GM10847 (cell line): Measurements from ENCODE around the gene KLHDC8A.

Experiments
- POLR2A ChIP-seq: IDR thresholded peaks from 2 replicates; pipeline ENCODE4 v1.6.1; 2011; ENCODE audit not compliant: insufficient read length; ENCODE audit errors: extremely low read depth

The KLHDC8A gene

DNA sequence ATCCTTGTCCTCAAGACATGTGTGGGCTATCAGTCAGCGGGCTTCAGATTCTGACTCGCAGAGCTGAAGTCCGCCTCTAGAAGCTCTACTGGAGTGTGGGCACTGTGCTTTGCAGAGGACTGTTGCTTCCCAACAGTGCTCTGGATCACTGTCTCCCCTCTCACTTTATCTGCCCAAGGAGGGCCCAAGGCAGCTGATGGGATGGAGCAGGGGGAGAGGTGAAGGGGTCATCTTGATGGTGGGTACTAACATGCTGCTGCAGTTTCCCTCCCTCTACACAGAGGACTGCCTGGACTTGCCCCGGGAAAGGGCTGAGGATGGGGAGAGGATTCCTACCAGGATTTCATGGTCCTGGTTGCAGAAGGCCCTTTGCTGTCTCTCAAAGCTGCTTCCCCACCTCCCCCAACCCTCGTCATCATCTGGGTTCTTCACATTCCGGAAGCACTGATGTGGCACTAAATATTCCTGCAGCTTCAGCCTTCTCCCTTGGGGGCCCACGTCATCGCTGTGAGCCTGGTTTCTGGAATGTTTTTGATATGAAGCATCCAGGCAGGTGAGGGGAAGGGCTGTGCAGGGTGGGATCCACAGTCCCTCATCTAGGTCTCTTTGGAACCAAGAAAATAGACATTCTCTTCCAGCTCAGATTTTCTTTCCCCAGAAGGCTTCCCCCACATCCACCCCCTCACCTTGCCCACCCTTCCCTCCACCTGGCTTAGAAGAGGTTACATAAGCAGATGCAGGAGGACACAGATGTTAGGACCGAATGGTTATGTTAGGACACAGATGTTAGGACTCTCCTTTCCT lies 58.3 kb downstream of the KLHDC8A start:
- TF ChIP-seq POLR2A, result no peak

DNA sequence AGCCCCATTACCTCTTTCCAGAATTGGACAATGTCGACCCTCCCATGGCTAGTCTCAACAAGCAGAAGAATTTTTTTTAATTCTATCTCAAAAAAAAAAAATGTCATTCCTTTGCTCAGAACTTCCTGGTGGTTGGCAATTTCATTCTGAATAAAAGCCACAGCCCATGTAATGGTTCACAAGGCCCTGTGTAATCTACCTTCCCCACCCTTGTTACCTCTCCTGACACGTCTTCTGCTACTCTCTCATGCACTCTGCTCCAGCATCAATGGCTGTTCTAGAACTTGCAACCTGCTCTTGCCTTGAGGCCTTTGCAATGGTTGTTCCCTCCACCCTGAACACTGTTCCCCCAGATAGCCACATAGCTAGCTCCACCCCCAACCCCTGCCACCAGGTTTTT lies 60.6 kb downstream of the KLHDC8A start:
- no peak for TF ChIP-seq POLR2A

DNA sequence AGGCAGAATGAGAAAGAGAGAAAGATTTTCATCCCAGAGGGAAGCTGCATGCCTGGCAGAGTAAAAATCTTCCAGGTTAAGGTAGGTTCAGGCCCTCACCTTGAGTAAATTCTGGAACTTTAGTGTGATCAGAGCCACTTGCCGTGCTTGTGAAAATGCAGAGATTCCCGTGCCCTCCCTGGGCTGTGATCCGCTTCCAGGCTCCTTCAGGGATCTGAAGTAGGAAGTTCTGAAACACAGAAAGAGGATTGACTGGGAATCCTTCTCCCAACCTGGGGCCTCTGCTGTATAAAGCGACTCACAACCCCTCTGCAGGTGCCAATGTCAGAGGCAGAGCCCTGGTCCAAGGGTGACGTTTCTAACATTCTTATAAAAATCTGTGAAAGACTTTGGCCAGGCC lies 61.8 kb downstream of the KLHDC8A start:
- no peak for TF ChIP-seq POLR2A

DNA sequence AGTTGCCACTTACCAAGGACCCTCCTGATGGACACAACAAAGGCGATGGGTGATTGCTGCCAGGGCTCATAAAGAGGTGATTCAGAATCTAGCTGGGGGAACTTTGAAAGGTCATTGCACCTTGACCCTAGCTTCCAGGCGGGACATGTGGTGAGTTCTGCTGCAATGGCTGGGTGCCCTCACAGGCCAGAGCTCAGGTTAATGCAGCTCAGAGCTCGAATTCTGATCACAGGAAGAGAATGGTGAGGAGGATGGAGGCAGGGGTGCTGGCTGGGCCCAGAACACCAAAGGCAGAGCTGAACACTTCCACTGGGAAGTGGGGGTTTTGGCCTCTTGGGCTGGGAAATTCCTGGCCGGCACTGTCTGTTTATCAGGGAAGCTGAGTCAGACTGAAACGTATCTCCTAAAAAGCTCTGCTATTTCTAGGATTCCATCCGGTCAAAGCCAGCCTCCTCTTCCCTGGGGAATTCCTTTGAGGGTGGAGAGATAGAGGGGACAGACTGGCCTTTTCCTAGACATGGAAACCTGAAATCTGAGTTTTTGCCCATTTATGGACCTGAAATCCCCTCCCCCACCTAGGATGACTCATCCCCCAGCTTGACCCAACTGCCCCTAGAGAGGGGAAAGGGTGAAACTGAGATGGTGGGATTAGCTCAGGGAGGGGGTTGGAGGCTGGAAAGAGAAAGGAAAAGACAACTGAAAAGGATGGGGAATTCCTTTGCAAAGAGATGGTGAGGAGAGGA lies 62.4 kb downstream of the KLHDC8A start:
- no peak for TF ChIP-seq POLR2A

DNA sequence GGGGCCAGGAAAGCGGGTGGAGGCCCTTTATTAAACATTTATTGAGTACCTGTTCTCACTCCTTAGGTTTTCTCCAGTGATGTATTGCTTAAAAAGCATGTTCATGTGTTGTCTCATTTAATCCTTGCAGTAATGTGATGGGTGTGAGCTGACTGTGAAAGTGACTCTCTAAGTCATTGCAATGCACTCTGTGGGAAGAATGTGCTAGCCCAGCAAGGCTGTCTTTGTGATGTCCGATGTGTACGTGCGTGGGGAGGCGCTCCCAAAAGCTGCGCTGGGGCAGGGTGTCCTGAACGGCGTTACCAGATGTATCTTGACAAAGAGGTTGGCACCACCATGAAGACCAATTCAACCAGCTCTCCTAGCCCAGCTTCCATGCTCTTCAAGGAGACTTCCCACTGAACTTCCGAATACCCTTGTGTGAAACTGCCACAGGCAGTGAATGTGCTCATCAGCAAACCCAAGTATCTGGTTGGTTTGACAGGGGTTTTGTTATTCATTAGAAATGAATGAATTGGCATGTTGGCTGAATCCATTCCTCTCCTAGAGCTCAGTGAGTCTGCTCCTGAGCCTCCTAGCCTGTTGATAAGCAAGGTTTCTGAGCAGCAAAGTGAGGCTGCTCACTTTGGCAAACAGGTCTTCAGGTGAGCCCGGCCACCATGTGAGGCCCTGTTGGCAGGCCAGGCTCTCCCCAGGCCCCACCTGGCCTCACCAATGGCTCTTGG lies 63.2 kb downstream of the KLHDC8A start:
- no peak for TF ChIP-seq POLR2A

DNA sequence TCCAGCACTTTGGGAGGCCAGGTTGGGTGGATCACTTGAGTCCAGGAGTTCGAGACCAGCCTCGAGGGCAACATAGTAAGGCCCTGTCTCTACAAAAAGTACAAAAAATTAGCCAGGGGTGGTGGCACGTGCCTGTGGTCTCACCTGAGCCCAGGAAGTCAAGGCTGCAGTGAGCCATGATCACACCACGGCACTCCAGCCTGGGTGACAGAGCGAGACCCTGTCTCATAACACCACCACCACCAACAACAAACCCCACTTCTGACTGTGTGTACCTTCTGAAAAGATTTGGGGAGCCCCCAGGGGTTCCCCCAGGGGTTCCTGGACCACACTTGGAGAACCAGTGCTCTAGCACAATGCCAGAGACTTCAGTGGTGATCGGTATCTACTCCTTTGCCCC lies 65.1 kb downstream of the KLHDC8A start:
- no peak for TF ChIP-seq POLR2A

DNA sequence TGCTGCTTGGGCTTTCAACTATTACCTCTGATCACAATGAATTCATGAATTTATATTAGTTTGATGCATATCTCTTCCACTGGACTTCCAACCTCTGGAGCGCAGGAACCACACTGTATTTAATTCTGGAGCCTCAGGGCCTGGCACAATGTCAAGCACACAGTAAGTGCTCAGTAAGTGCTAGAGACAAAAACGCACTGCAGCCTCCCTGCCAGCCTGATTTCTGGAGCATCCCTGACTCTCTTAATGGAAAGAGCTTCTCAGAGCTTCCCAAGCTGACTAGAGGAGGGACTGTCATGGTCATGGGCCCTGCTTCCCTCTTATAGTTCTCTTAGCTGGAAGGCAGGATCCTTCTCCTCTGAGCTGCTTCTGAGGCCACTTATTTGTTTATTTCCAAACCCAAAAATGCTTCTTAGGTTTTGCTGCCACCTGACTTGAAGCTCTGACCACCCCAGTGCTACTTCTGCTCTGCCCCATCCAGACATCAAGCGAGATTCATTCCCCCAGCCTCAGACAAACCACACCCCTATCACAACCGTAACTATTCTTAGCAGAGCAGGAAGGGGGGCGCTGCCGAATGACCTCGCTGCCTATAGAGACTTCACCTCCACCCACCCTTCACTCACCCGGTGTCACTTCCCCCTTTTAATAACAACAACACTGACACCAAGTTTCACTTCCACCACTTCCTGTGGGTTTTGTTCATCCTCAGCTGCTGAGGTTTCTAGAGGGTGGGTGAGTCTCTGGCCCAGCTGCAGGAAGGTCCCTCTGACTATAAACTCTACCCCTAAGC lies 68.8 kb downstream of the KLHDC8A start:
- TF ChIP-seq POLR2A, result no peak

DNA sequence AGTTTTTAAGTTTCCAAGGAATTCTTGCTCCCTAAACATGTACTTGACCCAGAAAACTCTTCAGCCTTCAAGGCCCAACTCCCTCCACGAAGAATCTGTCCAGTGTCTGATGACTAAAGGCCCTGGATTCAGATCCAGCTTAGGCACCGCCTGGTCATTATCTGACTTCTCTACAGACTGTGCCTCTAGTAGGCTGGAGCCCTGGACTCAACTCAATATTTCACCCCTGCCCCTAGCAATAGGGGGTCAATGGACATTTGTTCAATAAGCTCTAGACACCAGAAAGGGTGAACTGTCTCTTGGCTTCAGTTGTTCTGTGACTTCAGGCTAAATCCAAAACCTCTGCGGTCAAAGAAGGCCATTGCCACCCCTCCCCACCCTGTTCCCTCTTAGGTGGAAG lies 69.6 kb downstream of the KLHDC8A start:
- no peak for TF ChIP-seq POLR2A

DNA sequence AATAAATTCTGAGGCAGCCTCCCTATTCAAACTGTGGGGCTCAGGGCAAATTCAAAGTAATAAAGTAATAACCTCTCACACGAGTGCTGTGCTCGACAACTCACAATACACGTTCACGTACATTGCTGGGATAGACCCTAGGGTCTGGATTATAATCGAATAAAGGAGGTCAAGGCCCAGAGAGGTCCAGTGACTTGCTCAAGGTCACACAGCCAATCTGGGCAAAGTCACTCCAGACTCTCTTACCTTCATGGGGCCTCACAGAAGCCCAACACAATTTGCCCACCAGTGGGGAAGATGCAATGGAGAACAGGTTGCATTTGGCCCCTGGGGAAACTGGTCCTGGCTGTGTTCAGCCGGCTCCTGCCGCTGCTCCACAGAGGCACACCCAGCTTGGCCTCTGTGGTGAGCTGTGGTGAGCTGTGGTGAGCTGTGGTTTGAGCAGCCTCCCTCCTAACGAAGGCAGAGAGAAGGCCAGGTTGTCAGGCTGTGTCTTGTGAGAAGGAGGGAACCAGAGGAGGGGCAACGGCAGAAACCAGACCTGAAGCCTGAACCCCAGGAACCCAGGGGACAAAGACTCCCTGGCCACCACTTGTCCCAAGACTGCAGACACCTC lies 70.3 kb downstream of the KLHDC8A start:
- no peak for TF ChIP-seq POLR2A
